ENCODE measurements around the gene HMGA1. TPM values are rescaled to one million over a fixed set of nuclear protein-coding genes. Genes with fewer than 3 reads are reported as not detected.

The HMGA1 gene
- polyA plus RNA-seq, 1 donor from 2014 or later = 31.5 TPM

GRCh38 chr6:34232901-34233300 lies 3.8 kb upstream of the HMGA1 start:
- H3K27me3 ChIP-seq (ENCODE audit: insufficient read depth, low read depth, low read length) = peaks cover 6% of the 10 kb centered on the region
- H3K79me2 ChIP-seq (replicated peaks; ENCODE audit: insufficient read depth, low read length) = peaks cover 3% of the 10 kb centered on the region
- H3F3A ChIP-seq (ENCODE audit: insufficient read depth, low read length, poor library complexity, severe bottlenecking) = no peaks in the 10 kb centered on the region
- no peaks in the 10 kb centered on the region for H3K36me3 ChIP-seq (ENCODE audit: insufficient read depth, low read length)
- no peak overlapping the region for H3K4me2 ChIP-seq (ENCODE audit: low read length)
- H3K4me3 ChIP-seq (ENCODE audit: low read length) = no peak overlapping the region
- no peak overlapping the region for H3K27ac ChIP-seq (ENCODE audit: low read length)
- H4K20me1 ChIP-seq (ENCODE audit: insufficient read depth) = no peaks in the 10 kb centered on the region
- TF ChIP-seq MXI1 (conservative IDR thresholded peaks at IDR 0.05; ENCODE audit: poor library complexity, severe bottlenecking) (no peak), POLR2AphosphoS5 (IDR thresholded peaks at IDR 0.05) (no peak), REST (IDR thresholded peaks at IDR 0.05; ENCODE audit: borderline replicate concordance) (no peak), SMC3 (conservative IDR thresholded peaks at IDR 0.05; ENCODE audit: poor library complexity) (no peak), EZH2 (IDR thresholded peaks at IDR 0.05; ENCODE audit: borderline replicate concordance, insufficient read depth, low read length, poor library complexity, severe bottlenecking) (no peak), RAD21 (conservative IDR thresholded peaks at IDR 0.05) (no peak), TAF1 (IDR thresholded peaks at IDR 0.05; ENCODE audit: low read depth) (no peak), CTCF (IDR thresholded peaks at IDR 0.05; ENCODE audit: poor library complexity, severe bottlenecking) (no peak), EP300 (conservative IDR thresholded peaks at IDR 0.05; ENCODE audit: poor library complexity, severe bottlenecking) (no peak)
- no peaks in the 10 kb centered on the region for H3K9me2 ChIP-seq (ENCODE audit: insufficient read depth, low read length)
- no peak overlapping the region for H3K9ac ChIP-seq (ENCODE audit: low read length)
- H3K9me3 ChIP-seq (ENCODE audit: low read length) = no peaks in the 10 kb centered on the region
- no peak overlapping the region for H2AFZ ChIP-seq (ENCODE audit: low read depth, low read length)

GRCh38 chr6:34233867-34234266 lies 2.8 kb upstream of the HMGA1 start:
- peaks cover 6% of the 10 kb centered on the region for H3K27me3 ChIP-seq (ENCODE audit: insufficient read depth, low read depth, low read length)
- H3K9me2 ChIP-seq (ENCODE audit: insufficient read depth, low read length) = no peaks in the 10 kb centered on the region
- H3K4me2 ChIP-seq (ENCODE audit: low read length) = no peak overlapping the region
- no peak overlapping the region for H3K27ac ChIP-seq (ENCODE audit: low read length)
- H4K20me1 ChIP-seq (ENCODE audit: insufficient read depth) = peaks cover 4% of the 10 kb centered on the region
- H3F3A ChIP-seq (ENCODE audit: insufficient read depth, low read length, poor library complexity, severe bottlenecking) = no peaks in the 10 kb centered on the region
- H2AFZ ChIP-seq (ENCODE audit: low read depth, low read length) = no peak overlapping the region
- H3K9ac ChIP-seq (ENCODE audit: low read length) = no peak overlapping the region
- peaks cover 12% of the 10 kb centered on the region for H3K79me2 ChIP-seq (replicated peaks; ENCODE audit: insufficient read depth, low read length)
- H3K36me3 ChIP-seq (ENCODE audit: insufficient read depth, low read length) = no peaks in the 10 kb centered on the region
- no peak for TF ChIP-seq REST (IDR thresholded peaks at IDR 0.05; ENCODE audit: borderline replicate concordance)
- no peak for TF ChIP-seq RAD21 (conservative IDR thresholded peaks at IDR 0.05)
- TF ChIP-seq CTCF (IDR thresholded peaks at IDR 0.05; ENCODE audit: poor library complexity, severe bottlenecking) = no peak
- no peak for TF ChIP-seq EP300 (conservative IDR thresholded peaks at IDR 0.05; ENCODE audit: poor library complexity, severe bottlenecking)
- no peak for TF ChIP-seq EZH2 (IDR thresholded peaks at IDR 0.05; ENCODE audit: borderline replicate concordance, insufficient read depth, low read length, poor library complexity, severe bottlenecking)
- TF ChIP-seq TAF1 (IDR thresholded peaks at IDR 0.05; ENCODE audit: low read depth) = no peak
- TF ChIP-seq MXI1 (conservative IDR thresholded peaks at IDR 0.05; ENCODE audit: poor library complexity, severe bottlenecking) = no peak
- no peak for TF ChIP-seq POLR2AphosphoS5 (IDR thresholded peaks at IDR 0.05)
- TF ChIP-seq SMC3 (conservative IDR thresholded peaks at IDR 0.05; ENCODE audit: poor library complexity) = no peak
- no peaks in the 10 kb centered on the region for H3K9me3 ChIP-seq (ENCODE audit: low read length)
- H3K4me3 ChIP-seq (ENCODE audit: low read length) = no peak overlapping the region
